ENCODE results near the gene JAZF1. TPM values are rescaled to one million over a fixed set of nuclear protein-coding genes. Genes with fewer than 3 reads are reported as not detected.

JAZF1 gene
- total and polyA plus RNA-seq, 8 donors: 4.0 to 13.9 (median 6.0) TPM

DNA sequence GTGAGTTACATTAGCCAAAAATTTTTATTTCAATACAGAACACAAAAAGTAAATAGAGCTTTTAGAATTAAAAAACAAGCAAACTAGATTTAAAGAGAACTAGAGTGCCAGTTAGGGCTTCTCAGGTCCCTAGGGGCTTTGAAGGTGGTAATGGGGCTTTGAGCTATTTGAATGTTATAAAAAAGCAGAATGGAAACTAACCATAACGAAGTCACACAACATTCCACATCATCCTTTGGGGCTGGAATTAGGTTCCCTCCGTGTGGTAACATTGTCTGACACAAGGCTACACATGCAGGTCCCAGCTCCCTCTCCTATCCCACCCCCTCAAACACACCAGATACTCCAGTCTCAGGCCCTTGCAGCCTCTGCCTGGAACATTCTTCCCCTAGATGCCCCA is 15.3 kb downstream of the JAZF1 start:
- no peak for FAIRE-seq
- ATAC-seq: no peak
- Histone ChIP-seq H3K9me3 (no peaks in the 10 kb centered on the region), H3K4me1 (peaks cover 0 to 4% (median 0%) of the 10 kb centered on the region in 3 donors), H3K36me3 (no peaks in the 10 kb centered on the region), H3K4me3 (no peak overlapping the region), H3K27me3 (no peaks in the 10 kb centered on the region), H3K27ac (no peak overlapping the region)
- intact Hi-C loops (cut with DNase I): no loop called here
- 82 to 90% methylated on average over 2 of the region's 2 CpGs for WGBS, 2 donors
- TF ChIP-seq, protein P1, sequence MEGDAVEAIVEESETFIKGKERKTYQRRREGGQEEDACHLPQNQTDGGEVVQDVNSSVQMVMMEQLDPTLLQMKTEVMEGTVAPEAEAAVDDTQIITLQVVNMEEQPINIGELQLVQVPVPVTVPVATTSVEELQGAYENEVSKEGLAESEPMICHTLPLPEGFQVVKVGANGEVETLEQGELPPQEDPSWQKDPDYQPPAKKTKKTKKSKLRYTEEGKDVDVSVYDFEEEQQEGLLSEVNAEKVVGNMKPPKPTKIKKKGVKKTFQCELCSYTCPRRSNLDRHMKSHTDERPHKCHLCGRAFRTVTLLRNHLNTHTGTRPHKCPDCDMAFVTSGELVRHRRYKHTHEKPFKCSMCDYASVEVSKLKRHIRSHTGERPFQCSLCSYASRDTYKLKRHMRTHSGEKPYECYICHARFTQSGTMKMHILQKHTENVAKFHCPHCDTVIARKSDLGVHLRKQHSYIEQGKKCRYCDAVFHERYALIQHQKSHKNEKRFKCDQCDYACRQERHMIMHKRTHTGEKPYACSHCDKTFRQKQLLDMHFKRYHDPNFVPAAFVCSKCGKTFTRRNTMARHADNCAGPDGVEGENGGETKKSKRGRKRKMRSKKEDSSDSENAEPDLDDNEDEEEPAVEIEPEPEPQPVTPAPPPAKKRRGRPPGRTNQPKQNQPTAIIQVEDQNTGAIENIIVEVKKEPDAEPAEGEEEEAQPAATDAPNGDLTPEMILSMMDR (IDR thresholded peaks at IDR 0.05): no peak
- no peak for DNase-seq

DNA sequence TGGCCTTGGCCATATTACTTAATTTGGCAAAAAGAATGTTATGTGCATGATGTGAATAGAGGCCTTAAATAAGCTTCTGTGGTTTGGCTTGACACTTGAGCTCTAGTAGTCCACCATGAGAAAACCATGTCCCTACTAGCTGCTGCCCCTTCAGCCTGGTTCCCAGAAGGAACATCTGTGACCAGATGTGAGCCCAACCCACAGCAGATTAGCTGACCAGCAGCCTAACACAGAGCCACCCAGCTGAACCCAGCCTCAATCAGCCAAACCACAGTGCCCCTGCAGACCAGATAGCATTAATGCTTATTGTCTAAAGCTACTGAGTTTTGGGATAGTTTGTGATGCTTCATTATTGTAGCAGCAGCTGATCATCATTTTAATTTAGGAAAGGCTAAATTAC is 16.6 kb downstream of the JAZF1 start:
- Histone ChIP-seq H3K9me3 (no peaks in the 10 kb centered on the region), H3K27ac (no peak overlapping the region), H3K36me3 (no peaks in the 10 kb centered on the region), H3K4me3 (no peak overlapping the region), H3K27me3 (no peaks in the 10 kb centered on the region), H3K4me1 (no peaks in the 10 kb centered on the region)
- ATAC-seq (no peak), DNase-seq (no peak), FAIRE-seq (no peak)
- TF ChIP-seq, protein P1 (IDR thresholded peaks at IDR 0.05): no peak
- intact Hi-C loops (cut with DNase I): no loop called here

DNA sequence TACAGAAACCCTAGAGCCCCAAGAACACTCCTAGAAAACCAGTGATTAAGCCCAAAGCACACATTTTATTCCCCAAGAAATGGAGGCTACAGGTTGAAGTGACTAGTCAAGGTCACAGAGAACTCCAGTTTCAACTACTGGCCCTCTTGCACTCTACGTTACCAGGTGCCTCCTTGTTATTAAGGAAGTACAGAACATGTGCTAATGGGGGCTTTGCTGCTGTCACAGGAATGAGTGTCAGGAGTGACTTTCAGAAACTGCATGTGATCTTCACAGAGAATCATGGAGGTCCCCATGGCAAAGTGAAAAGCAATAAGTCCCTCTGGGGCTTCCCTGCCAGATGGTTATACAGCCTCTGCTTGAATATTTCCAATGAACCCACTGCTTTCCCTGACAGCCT is 19.3 kb downstream of the JAZF1 start:
- Histone ChIP-seq H3K27me3 (no peaks in the 10 kb centered on the region), H3K36me3 (no peaks in the 10 kb centered on the region), H3K9me3 (no peaks in the 10 kb centered on the region), H3K27ac (no peak overlapping the region), H3K4me1 (peaks cover 0 to 8% (median 3%) of the 10 kb centered on the region in 3 donors), H3K4me3 (no peak overlapping the region)
- 93% methylated on average over 1 of the region's 1 CpG for WGBS, 2 donors
- TF ChIP-seq, protein P1 (IDR thresholded peaks at IDR 0.05): no peak
- FAIRE-seq (no peak), DNase-seq (no peak), ATAC-seq (no peak)
- intact Hi-C loops (cut with DNase I): no loop called here

DNA sequence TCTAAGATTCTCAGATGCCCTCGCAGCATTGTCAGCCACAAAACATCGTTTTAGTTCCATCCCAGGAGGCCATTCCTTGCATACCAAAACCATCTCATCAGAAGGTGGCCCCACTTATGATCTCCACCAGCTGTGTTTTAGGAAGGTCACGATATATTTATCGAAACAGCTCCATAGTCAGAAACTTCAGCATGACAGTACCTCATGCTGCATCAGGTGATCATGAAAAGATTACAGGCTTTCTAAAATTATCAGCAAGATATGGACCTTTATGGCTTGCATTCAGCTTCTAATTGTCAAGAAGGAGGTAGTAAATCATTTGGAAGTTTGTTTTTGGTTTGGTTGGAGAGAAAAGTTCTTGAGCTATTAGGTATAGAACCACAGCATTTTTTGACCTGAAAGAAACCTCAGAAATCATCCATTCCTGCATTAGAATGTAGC is 20.0 kb downstream of the JAZF1 start:
- 68 to 79% methylated on average over 4 of the region's 4 CpGs for WGBS, 2 donors
- intact Hi-C loops (cut with DNase I): no loop called here
- Histone ChIP-seq H3K36me3 (no peaks in the 10 kb centered on the region), H3K9me3 (no peaks in the 10 kb centered on the region), H3K4me3 (no peak overlapping the region), H3K27ac (no peak overlapping the region), H3K4me1 (peaks cover 0 to 14% (median 3%) of the 10 kb centered on the region in 3 donors), H3K27me3 (no peaks in the 10 kb centered on the region)
- ATAC-seq: no peak
- DNase-seq: no peak
- no peak for FAIRE-seq
- TF ChIP-seq, protein P1 (IDR thresholded peaks at IDR 0.05): no peak

DNA sequence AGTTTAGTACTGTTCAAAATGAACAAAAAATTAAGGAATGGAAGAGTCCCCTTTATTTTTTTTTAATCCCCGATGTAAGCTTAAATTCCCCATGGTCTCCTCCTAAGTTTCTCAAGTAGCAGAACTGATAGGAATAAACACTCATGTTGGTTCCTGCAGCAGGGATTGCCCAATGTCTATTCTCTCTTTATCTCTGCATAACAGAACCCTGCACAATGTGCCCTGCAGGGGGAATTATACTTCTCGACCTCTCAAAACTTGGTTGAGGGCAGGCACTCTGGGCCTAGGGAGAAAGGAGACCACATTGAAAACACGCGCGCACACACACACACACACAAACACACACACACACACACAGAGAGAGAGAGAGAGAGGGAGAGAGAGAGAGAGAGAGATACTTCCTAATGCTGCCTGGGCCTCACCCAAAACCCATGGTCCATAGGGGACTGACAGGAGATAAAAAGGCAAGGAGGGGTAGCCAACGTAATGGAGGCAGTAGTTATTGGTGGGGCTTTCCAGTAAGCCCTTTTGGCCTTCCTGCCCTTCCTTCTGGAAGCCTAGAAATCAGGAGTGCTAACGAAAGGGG is 22.7 kb downstream of the JAZF1 start:
- H3K27me3 ChIP-seq: no peaks in the 10 kb centered on the region
- intact Hi-C loops (cut with DNase I): no loop called here
- H3K4me3 ChIP-seq: no peak overlapping the region
- DNase-seq (no peak), FAIRE-seq (no peak), ATAC-seq (no peak)
- H3K9me3 ChIP-seq: no peaks in the 10 kb centered on the region
- no peaks in the 10 kb centered on the region for H3K36me3 ChIP-seq
- H3K4me1 ChIP-seq: peaks cover 0 to 22% (median 3%) of the 10 kb centered on the region in 3 donors
- TF ChIP-seq, protein P1 (IDR thresholded peaks at IDR 0.05): no peak
- no peak overlapping the region for H3K27ac ChIP-seq
- 89 to 90% methylated on average over 7 of the region's 7 CpGs for WGBS, 2 donors

Data from pancreas (tissue), 10 donors.